ENCODE results near the gene POFUT1. TPM values are rescaled to one million over a fixed set of nuclear protein-coding genes. Genes with fewer than 3 reads are reported as not detected.
"Not testable (repeated sequence)": the region's sequence is repeated elsewhere in the genome, so short reads cannot be mapped to it uniquely, and the experiment has no call there.

POFUT1 gene
- total RNA-seq, 1 experiment from 2014 or later, result 29.4 TPM

- TF ChIP-seq GABPB1 (CRISPR knock-in tag; IDR thresholded peaks at IDR 0.05), result no peak
- no peak for TF ChIP-seq CREB1 (CRISPR knock-in tag; IDR thresholded peaks at IDR 0.05)
Measured at GRCh38 chr20:32251470-32251869, 43.8 kb downstream of the POFUT1 start (continued).

GRCh38 chr20:32252189-32252588 lies 44.5 kb downstream of the POFUT1 start:
- Mint-ChIP-seq H3K4me3 (no peak overlapping the region), H3K27me3 (ENCODE audit: low read depth) (no peaks in the 10 kb centered on the region; the same call in 1 of the 2 replicates), H3K27ac (no peak overlapping the region), H3K9me3 (peaks cover 4% of the 10 kb centered on the region; the same call in 1 of the 2 replicates), H3K36me3 (no peaks in the 10 kb centered on the region), H3K4me1 (no peaks in the 10 kb centered on the region)
- ChIA-PET POLR2A (no interaction called here), CTCF (no interaction called here)
- TF ChIP-seq, protein P1, sequence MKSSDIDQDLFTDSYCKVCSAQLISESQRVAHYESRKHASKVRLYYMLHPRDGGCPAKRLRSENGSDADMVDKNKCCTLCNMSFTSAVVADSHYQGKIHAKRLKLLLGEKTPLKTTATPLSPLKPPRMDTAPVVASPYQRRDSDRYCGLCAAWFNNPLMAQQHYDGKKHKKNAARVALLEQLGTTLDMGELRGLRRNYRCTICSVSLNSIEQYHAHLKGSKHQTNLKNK (CRISPR knock-in tag; IDR thresholded peaks at IDR 0.05), result no peak
- TF ChIP-seq MYBL2 (CRISPR knock-in tag; IDR thresholded peaks at IDR 0.05), result no peak
- no peak for TF ChIP-seq ARID4B (CRISPR knock-in tag; IDR thresholded peaks at IDR 0.05; ENCODE audit: borderline replicate concordance)
- no peak for TF ChIP-seq SOX15 (CRISPR knock-in tag; IDR thresholded peaks at IDR 0.05)
- no peak for TF ChIP-seq AFF4 (CRISPR knock-in tag; IDR thresholded peaks at IDR 0.05; ENCODE audit: borderline replicate concordance)
- TF ChIP-seq FOXP1 (CRISPR knock-in tag; IDR thresholded peaks at IDR 0.05; ENCODE audit: borderline replicate concordance), result no peak
- TF ChIP-seq GABPB1 (CRISPR knock-in tag; IDR thresholded peaks at IDR 0.05), result no peak
- no peak for TF ChIP-seq SMAD3 (CRISPR knock-in tag; IDR thresholded peaks at IDR 0.05; ENCODE audit: borderline replicate concordance)
- TF ChIP-seq CREM (CRISPR knock-in tag; IDR thresholded peaks at IDR 0.05), result no peak
- DNase-seq (ENCODE audit: low spot score), result no peak
- ATAC-seq, result no peak

DNA sequence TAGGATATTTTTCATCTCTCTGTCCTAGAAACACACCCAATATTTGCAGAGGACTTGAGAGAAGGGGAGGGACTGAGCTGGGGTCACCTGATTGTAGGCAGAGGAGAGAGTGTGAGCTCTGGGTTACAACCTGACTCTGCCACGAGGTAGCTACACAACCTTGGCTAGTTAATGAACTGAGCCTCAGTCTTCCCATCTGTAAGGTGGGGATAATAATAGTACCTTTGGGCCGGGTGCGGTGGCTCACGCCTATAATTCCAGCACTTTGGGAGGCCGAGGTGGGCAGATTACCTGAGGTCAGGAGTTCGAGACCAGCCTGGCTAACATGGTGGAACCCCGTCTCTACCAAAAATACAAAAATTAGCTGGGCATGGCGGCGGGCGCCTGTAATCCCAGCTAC lies 53.3 kb downstream of the POFUT1 start:
- H3K27ac Mint-ChIP-seq, H3K9me3 Mint-ChIP-seq: not testable (repeated sequence)

DNA sequence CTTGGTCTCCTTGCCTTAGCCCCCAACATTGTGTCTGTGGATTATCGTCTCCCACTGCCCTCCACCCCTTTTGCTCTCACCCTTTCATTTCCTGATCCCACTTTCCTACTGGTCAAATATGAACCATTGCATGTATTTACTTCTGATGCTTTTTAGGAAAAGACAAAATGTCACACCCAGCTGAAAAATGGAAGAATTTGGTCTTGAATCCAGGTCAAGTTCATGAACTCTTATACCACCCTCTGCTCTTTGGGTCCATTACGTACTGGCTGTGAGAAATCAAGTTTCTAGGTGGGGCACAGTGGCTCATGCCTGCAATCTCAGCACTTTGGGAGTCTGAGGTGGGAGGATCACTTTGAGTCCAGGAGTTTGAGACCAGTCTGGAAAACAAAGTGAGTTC lies 54.0 kb downstream of the POFUT1 start:
- Mint-ChIP-seq H3K4me1 (no peaks in the 10 kb centered on the region), H3K4me3 (no peak overlapping the region), H3K27ac (no peak overlapping the region), H3K9me3 (no peaks in the 10 kb centered on the region), H3K36me3 (no peaks in the 10 kb centered on the region), H3K27me3 (ENCODE audit: low read depth) (0 out of 2 replicates have a peak, but pooled peaks cover 3% of the 10 kb centered on the region)
- DNase-seq (ENCODE audit: low spot score) (no peak), ATAC-seq (no peak)
- CTCF ChIA-PET, result no interaction called here
- TF ChIP-seq MYBL2 (CRISPR knock-in tag; IDR thresholded peaks at IDR 0.05) (no peak), ZNF425 (CRISPR knock-in tag; conservative IDR thresholded peaks at IDR 0.05) (no peak)
- POLR2A ChIA-PET, result no interaction called here

More for the DNA sequence above, 53.3 kb downstream of the POFUT1 start:
- POLR2A ChIA-PET; H3K4me3 Mint-ChIP-seq; H3K4me1 Mint-ChIP-seq; H3K36me3 Mint-ChIP-seq; ATAC-seq; DNase-seq (ENCODE audit: low spot score); H3K27me3 Mint-ChIP-seq (ENCODE audit: low read depth); CTCF ChIA-PET: not testable (repeated sequence)
